Measurements from ENCODE around the gene SCAPER.
"Not testable (repeated sequence)": the region's sequence is repeated elsewhere in the genome, so short reads cannot be mapped to it uniquely, and the experiment has no call there.

The SCAPER gene

DNA sequence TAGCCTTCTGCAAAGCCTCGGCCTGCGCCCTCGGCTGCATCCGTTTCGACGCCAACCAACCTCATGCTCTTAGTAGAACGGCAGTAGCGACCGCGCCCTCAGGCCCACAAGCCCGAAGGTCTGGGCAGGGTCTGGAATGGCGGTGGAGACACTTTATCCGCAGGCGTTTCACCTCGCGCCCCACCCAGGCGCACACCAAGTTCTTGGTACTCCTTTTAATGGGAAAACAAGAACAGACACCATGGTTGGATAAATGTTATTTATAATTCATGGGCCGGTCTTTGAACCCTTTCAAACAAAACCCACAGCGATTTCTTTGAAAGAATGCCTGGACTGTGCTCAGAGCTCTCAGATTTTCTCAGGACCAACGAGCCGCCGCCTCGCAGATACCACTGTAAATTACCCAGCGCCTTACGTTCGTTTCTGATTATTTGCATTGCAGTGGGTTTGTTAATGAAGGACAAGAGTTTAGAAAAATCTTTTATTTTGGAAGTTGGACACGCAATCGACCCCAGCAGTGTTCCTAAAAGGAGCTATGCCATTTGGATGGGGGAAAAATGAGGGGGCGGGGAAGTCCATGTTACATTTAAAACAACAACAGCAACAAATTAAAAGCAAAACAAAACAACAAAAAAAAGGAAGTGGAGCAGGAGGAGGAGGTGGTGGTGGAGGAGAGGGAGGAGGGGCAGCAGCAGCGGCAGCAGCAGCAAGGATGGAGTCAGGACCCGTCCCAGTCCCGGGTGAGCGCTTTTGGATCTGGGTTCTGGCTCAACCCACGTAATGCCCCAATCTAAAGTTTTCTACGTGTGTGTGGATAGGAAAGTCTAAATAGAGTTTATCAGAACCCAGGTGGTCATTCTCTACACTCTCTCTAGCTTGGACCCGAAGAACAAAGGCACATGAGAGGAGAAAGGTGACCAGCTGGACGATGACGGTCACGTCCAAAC lies 569.6 kb downstream of the SCAPER start:
- DNase-seq = peak; percentile 47 to 52

DNA sequence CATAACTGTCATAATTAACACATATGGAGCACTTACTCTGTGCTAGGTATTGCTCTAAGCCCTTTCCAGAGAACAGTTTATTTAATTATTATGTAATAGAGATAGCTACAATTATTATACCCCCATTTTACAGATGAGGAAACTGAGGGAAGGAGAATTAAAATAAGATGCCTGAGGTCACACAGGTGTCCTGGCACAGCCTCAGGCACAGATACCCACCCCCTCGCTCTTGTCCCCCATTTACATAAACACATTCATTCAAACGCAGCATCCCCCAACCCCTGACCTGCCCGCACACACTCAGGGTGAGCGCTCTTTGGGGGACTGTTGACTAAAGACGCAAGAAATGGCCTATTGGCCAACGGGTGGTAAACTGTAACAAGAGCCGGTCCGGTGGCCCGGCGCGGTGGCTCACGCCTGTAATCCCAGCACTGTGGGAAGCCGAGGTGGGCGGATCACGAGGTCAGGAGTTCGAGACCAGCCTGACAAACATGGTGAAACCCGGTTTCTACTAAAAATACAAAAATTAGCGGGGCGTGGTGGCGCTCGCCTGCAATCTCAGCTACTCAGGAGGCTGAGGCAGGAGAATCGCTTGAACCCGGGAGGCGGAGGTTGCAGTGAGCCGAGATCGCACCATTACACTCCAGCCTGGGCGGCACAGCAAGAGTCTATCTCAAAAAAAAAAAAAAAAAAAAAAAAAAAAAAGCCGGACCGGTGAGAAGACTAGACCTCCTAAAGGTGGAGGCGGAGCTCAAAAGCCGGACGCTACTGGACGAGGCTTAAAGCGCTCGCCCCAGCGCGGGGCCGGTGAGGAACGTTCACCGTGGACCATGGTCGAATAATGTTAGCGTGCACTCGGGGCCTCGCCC lies 570.5 kb downstream of the SCAPER start:
- DNase-seq = no peak

- DNase-seq = no peak
These were observed 571.3 kb downstream of the SCAPER start for GRCh38 chr15:76333720-76334437.

DNA sequence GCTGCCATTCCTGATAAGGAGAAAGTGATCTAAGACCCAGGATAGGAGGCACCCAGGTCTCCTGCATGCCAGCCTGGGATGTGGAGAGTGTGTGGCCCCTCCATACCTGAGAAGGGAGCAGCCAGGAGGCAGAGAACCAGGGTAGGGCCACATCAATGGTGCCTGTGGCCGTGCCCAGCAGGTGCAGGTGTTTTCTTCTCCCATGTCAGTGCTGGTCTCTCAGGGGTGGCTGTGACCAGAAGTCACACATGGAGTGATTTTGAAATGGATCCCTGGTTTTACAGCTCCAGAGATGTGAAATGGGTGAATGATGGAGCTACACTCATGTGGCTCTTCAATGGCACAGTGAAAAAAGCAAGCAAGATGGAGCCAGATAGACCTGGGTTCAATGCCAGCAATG lies 571.8 kb downstream of the SCAPER start:
- no peak for DNase-seq

DNA sequence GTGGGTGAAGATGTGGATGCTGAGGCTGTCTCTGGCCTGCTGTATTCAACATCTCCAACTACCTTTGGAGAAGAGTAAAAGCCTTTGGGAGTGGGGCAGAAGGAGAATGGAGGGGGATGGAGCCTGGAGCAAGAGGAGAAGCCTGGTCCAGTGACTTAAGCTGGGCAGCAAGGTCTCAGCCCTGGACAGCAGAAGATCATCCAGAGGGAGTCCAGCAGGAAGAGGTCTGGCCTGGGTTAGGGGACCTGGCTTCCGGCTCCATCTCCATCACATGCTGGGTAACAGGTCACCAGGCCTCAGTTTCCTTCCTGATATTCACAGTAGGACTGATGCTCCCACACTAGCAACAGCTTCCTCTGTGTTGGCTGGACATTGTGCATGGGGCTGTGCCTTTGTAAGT lies 572.3 kb downstream of the SCAPER start:
- no peak for DNase-seq

GRCh38 chr15:76330080-76330680 lies 575.0 kb downstream of the SCAPER start:
- peak; percentile 44 to 64 for DNase-seq

GRCh38 chr15:76328958-76329357 lies 576.2 kb downstream of the SCAPER start:
- DNase-seq = no peak

GRCh38 chr15:76328106-76328696 lies 576.9 kb downstream of the SCAPER start:
- DNase-seq = no peak

DNA sequence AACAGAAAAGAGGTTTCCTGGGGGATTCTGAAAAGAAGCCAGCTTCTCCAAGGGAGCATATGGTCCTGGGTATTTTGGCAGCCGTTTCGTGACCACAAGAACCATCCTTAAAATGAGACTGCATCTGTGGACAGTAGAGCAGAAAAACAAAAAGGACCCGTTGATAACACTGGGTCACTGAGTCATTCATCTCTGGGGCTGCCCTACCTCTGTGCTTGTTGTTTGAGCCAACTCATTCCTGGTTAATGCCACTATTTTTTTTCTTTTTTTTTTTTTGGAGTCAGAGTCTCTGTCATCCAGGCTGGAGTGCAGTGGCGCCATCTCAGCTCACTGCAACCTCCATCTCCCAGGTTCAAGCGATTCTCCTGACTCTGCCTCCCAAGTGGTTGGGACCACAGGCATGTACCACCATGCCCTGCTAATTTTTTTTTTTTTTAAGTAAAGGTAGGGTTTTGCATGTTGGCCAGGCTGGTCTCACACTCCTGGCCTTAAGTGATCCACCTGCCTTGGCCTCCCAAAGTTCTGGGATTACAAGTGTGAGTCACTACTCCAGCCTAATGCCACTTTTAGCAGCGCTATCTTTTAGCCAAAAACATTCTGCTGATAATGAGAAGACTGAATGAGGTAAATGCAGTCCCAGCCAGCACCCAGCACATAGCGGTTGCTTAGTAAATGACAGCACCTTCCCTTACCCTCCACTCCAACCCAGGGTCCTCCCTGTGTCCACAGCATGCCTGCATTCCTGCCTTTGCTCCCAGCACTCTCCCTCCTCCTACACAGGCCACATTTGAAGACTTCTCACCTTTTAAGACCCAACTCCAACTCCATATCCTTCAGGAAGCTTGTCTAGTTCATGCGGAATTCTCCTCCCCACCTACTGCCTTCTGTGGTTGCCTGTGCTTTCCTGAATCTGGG lies 577.7 kb downstream of the SCAPER start:
- DNase-seq = no peak

- DNase-seq = no peak
These were observed 579.4 kb downstream of the SCAPER start for GRCh38 chr15:76325704-76326103.

GRCh38 chr15:76324066-76324465 lies 581.1 kb downstream of the SCAPER start:
- DNase-seq = no peak

DNA sequence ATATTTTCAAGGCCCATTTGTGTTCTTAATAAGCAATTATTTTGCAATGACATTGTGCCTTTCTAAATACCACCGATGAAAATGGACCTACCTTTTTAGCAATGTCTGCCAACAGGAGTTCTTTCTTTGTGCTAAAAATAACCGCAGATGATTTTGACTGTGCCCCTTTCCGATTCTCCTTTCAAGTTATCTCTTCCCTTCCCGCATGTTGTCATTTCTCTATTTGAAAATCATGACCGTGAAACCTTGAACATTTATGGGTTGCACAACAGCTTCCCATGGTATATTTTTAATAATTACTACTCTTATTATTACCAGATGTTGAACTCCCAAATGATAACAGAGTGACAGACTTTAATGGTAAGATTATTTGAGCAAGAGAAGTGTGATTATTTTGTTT lies 583.5 kb downstream of the SCAPER start:
- DNase-seq = no peak

DNA sequence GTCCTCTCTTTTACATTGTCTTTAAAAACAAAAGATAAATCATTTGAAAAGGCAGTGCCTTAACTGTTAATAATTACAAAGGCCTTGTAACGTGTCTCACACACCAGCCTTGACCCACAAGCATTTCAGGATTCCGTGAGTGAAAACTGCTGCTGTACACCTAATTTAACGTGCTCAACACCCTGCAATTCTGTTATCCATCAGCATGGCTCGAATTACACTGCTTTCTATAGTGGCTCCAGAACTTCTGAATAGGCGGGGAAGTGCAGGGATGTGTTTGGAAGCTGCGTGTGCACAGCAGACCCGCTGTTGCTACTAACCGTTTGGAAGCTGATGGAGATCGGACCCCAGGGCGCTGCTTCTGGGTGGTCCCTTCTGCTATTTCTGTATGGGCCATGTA lies 584.0 kb downstream of the SCAPER start:
- DNase-seq = no peak

DNA sequence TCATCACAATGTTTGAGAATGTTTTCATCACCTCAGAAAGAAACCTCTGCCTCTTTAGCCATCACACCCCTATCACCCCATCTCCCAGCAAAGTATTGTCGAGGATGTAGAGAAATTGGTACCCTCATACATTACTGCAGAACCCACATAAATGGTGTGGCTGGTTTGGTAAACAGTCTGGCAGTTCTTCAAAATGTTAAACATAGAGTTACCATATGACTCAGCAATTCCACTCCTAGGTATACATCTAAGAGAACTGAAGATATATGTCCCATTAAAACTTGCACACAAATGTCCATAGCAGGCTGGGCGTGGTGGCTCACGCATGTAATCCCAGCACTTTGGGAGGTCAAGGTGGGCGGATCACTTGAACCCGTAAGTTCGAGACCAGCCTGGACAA lies 585.1 kb downstream of the SCAPER start:
- no peak for DNase-seq

- DNase-seq = no peak
These were observed 591.4 kb downstream of the SCAPER start for GRCh38 chr15:76313731-76314130.

DNA sequence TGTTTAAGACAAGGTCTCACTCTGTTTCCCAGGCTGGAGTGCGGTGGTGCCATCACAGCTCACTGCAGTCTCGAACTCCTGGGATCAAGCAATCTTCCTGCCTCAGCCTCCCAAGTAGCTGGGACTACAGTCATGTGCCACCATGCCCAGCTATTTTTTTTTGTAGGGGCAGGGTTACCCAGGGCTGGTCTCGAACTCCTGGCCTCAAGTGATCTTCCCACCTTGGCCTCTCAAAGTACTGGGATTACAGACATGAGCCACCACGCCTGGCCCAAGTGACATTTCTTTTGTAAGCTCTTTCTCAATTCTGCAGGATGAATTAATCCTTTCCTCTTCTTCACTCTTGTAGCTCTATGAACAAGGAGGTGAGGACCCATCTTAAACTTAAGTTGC lies 592.0 kb downstream of the SCAPER start:
- DNase-seq = not testable (repeated sequence)

GRCh38 chr15:76312540-76313174 lies 592.5 kb downstream of the SCAPER start:
- no peak for DNase-seq

DNA sequence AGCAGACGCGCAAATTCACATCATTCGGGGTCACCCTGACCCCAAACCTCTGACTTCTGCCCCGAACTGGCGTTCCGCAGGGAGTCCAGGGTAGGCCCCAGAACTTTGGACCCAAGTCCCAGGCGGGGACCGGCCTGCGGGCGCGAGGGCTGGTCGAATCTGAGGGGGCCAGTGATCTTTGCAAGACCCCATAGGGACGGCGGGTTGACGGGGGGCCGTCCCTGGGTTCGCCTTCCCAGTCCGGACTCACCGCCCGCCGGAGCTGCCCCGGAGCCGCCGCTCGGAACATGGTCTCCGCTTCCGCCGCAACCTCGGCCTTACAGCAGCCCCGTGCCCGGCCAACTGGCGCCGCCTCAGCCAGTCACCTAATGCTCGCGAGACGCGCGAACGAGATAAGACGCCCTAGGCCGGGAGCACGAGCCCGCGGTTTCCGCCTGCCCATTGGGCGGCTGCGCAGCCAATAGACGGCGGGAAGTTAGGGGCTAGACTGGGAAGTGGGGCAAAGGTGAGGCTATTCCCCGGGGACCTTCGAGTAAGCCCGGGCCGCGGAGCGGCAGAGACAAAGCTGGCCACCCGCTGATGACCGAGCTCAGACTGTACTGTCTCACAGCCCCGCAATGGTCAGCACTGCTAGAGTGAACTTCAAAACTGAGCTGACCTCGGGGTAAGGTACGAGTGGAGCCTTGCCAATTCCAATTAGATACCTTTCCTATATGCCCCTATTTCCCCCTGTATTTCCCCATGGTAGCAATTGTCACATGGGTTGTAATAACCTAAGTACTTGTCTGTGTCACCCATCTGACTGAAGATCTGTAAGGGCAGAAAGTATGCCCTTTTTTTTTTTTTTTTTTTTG lies 593.8 kb downstream of the SCAPER start, which contains the start of gene ETFA:
Gene ETFA (minus strand): TSS at position 370 of the 854 bp plus-strand sequence. CDS start 81 bp downstream, at position 289.
- peak; percentile 96 to 98 for DNase-seq

GRCh38 chr15:76310475-76311099 lies 594.6 kb downstream of the SCAPER start:
- peak; percentile 51 to 57 for DNase-seq
